AG10803 (cell line): ENCODE data around the gene SYTL4.

Experiments
- DNase-seq: peaks from one replicate; pipeline ENCODE4 v3.0.0; 2010; ENCODE audit warnings: low read depth
- H3K4me3 ChIP-seq: 2 replicates; pipeline ENCODE4 v1.5.1; 2011; ENCODE audit warnings: mild to moderate bottlenecking, low read length, control low read depth
- TF ChIP-seq, protein P1 (sequence below): conservative IDR thresholded peaks from 2 replicates; pipeline ENCODE4 v1.5.1; 2011; ENCODE audit warnings: mild to moderate bottlenecking, low read length, control low read depth, inconsistent platforms

The SYTL4 gene

DNA sequence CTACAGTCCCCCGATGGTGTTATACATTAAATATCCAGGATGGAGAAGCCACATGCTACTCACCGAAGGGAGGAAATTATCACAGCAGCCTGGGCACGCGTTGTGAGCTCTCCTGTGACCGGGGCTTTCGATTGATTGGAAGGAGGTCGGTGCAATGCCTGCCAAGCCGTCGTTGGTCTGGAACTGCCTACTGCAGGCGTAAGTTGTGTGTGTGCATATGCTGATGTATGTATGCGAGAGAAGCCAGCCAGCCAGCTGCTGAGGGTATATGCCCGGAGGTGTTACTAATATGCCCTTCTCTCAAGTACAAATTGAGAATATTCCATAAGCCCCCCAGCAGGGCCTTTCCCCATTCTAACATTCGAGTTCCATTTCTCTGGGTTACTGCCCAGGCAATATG is 69.8 kb downstream of the SYTL4 start:
- H3K4me3 ChIP-seq, result no peak overlapping the region
- no peak for DNase-seq
- TF ChIP-seq, protein P1, sequence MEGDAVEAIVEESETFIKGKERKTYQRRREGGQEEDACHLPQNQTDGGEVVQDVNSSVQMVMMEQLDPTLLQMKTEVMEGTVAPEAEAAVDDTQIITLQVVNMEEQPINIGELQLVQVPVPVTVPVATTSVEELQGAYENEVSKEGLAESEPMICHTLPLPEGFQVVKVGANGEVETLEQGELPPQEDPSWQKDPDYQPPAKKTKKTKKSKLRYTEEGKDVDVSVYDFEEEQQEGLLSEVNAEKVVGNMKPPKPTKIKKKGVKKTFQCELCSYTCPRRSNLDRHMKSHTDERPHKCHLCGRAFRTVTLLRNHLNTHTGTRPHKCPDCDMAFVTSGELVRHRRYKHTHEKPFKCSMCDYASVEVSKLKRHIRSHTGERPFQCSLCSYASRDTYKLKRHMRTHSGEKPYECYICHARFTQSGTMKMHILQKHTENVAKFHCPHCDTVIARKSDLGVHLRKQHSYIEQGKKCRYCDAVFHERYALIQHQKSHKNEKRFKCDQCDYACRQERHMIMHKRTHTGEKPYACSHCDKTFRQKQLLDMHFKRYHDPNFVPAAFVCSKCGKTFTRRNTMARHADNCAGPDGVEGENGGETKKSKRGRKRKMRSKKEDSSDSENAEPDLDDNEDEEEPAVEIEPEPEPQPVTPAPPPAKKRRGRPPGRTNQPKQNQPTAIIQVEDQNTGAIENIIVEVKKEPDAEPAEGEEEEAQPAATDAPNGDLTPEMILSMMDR, result no peak

DNA sequence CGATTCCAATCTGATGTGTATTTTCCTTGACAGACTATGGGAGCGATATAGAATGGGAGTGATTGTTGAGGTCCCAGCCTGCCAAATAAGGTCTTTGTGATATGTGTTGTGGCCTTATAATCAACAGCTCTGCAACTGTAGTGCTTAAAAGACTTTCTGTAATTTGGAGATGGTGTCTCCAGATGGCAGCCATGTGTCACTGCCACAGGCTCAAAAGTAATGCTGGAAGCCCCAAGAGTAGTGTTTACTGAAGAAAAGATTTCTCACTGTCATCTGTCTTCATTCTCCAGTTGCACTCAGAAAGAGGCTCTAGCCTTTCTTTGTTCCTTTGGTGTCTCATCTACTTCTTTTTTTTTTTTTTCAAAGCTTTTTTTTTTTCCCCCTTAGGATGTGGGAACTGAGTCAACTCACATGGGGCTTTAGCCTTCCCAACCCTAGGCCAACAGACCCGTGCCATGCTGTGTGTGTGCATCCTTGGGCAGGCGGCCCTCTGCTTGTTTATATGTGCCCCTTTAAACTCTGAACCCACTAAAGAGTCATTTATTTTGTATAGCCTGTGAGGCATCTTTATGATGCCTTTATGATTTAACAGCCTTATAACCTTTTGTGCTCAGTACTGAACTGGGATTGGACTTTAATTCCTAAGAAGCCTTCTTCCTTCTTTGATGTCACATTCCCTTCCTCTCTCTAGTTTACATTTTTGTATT is 72.3 kb downstream of the SYTL4 start:
- TF ChIP-seq, protein P1, result no peak
- no peak overlapping the region for H3K4me3 ChIP-seq
- peak; percentile 34 for DNase-seq

DNA sequence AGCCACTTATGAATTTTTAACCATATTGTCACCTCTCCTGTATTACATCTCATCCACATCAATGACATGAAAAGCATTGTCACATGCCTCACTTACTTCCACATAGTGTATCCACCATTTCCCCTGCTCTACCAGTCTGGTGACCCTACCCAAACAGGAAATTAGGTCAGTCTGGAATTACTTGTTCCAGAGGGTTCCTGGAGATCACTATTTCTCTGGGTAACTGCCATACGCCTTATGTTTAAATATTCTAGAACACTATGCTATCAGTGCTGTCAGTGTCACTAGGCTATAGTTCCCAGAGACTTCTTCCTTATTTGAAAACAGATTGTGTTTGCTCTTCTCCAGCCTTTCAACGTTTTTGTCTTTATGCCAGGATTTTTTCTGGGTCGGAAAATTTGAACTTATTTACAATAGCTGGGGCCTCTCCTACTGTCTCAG is 73.0 kb downstream of the SYTL4 start:
- no peak for DNase-seq
- TF ChIP-seq, protein P1, result no peak
- no peak overlapping the region for H3K4me3 ChIP-seq

DNA sequence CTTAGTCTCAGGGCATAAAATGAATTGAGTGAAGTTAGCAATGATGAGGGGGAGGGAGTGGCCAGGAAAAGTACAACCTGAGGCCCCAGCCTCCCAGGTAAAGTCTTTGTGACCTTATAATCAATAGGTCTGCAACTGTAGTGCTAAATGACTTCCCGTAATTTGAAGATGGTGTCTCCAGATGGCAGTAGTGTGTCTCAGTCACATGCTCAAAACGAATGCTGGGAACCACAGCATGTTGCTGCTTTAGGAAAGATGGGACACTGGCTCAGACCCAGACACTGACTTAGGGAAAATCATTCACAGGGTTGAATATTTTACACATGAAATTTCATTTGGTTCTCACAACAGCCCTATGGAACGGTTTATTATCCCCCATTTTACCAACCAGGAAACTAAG is 77.7 kb downstream of the SYTL4 start:
- DNase-seq, result peak; percentile 45
- H3K4me3 ChIP-seq, result no peak overlapping the region
- TF ChIP-seq, protein P1, result peak; percentile 23; the same call in 1 of the 2 replicates

DNA sequence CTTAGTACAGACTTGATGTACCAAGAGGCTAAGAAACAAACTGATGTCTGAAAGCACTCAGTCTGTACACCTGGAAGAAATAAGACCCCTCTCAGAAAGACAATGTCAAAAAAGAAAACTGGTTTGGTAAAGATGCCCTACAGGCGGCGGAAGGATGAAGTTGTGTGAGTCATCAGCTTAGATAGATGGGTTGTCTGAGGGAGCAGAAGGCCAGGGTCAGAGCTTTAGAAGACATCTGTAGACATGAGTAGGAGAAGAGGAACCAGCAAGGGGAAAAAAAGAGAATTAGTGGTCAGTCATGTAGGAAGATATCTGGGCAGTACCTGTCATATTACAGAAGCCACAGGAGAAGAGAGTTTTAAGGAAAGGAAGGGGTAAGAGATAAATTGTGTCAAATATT is 79.7 kb downstream of the SYTL4 start:
- TF ChIP-seq, protein P1, result no peak
- DNase-seq, result no peak
- H3K4me3 ChIP-seq, result no peak overlapping the region

DNA sequence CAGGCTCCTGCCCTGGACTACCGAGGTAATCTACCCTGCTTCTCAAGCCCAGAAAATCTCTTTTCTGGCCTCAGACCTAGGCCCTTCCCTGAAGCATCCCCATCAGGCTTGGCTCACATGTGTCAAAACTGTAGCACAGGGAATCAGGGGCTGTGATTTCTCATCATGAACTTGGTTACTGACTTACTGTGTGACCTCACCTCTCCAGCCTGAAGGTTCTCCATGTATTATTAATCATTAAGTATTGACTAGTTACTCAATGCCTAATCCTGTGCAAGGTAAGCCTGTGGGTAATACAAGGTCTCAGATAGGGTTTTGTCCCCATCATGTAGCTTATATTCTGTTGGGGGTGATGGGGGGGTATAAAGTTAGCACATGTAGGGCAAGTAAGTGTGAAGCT is 81.1 kb downstream of the SYTL4 start:
- DNase-seq, result no peak
- TF ChIP-seq, protein P1, result no peak
- H3K4me3 ChIP-seq, result no peak overlapping the region
